Mucosa of descending colon (tissue), 3 donors: Measurements from ENCODE around the gene PRPF8. TPM values are rescaled to one million over a fixed set of nuclear protein-coding genes. Genes with fewer than 3 reads are reported as not detected.

ENCODE experiments used
- ATAC-seq: fragments of 200-7000 bp; cut with Tn5 transposase; one replicate; pipeline ENCODE4 v1.9.1; 2020; ENCODE audit warnings: mild to moderate bottlenecking, moderate library complexity
- DNase-seq, 3 donors: peaks; one replicate each; pipeline ENCODE4 v3.0.0-alpha.2; 2020
- H3K36me3 ChIP-seq: fragments of 200-600 bp; one replicate; pipeline ENCODE4 v1.8.0; 2021; ENCODE audit warnings: low read depth, mild to moderate bottlenecking
- H3K4me1 ChIP-seq: fragments of 200-600 bp; one replicate; pipeline ENCODE4 v1.8.0; 2021; ENCODE audit warnings: low read depth, mild to moderate bottlenecking
- H3K4me3 ChIP-seq: fragments of 200-600 bp; one replicate; pipeline ENCODE4 v1.8.0; 2021; ENCODE audit warnings: mild to moderate bottlenecking
- H3K9me3 ChIP-seq: fragments of 200-600 bp; one replicate; pipeline ENCODE4 v1.8.0; 2021; ENCODE audit warnings: mild to moderate bottlenecking
- CTCF ChIP-seq: fragments of 200-600 bp; IDR thresholded peaks from one replicate; pipeline ENCODE4 v1.8.0; 2022; ENCODE audit warnings: antibody characterized with exemption, mild to moderate bottlenecking
- intact Hi-C, 2 donors: fragments of 100-400 bp; cut with DNase I in 1 of 2; cut with micrococcal nuclease in 1 of 2; formaldehyde crosslinking; loops; one replicate each; pipeline versions ENCODE4 v1.11.0 to v1.11.1; 2022; cut with DNase I, micrococcal nuclease
- total RNA-seq, 3 donors: library from RNA; stranded (reverse); fragmentation: NEBNext Ultra II Directional in 2 of 3; extraction: Animal tissue kit (Norgen Biotek cat#: 25700) in 2 of 3; gene quantifications; one replicate each; pipeline versions ENCODE4 v1.2.1 to v1.2.4, GENCODE V29; 2021 to 2023
- donor health status: DM: no; HTN: no; CAD: no; lungs with moderate emphysema.
- donor health status: DM: no; HTN: no; CAD: no.
- donor health status: DM: no; HTN: yes; CAD: no.

The PRPF8 gene
- total RNA-seq, 3 donors from 2014 or later: 214 to 238 (median 222) TPM

- peak; percentile 95 for ATAC-seq
- Histone ChIP-seq H3K4me1 (peaks cover 12% of the 10 kb centered on the region), H3K9me3 (no peaks in the 10 kb centered on the region), H3K4me3 (no peak overlapping the region), H3K36me3 (no peaks in the 10 kb centered on the region)
- TF ChIP-seq CTCF: peak; percentile 23
- intact Hi-C loops: no loop called here
- DNase-seq: peak; percentile 85 to 86 (median 86)
These were observed 67.0 kb downstream of the PRPF8 start for GRCh38 chr17:1617620-1618174.

- ATAC-seq (no peak), DNase-seq (no peak)
- Histone ChIP-seq H3K9me3 (no peaks in the 10 kb centered on the region), H3K4me1 (peaks cover 9% of the 10 kb centered on the region), H3K4me3 (no peak overlapping the region), H3K36me3 (no peaks in the 10 kb centered on the region)
- no peak for TF ChIP-seq CTCF
- intact Hi-C loops: no loop called here
These were observed 68.6 kb downstream of the PRPF8 start for GRCh38 chr17:1616101-1616500.

GRCh38 chr17:1612400-1612799 is 72.3 kb downstream of the PRPF8 start:
- H3K4me3 ChIP-seq: no peak overlapping the region
- no peaks in the 10 kb centered on the region for H3K36me3 ChIP-seq
- no peaks in the 10 kb centered on the region for H3K9me3 ChIP-seq
- DNase-seq: no peak
- no peaks in the 10 kb centered on the region for H3K4me1 ChIP-seq
- ATAC-seq: no peak
- no peak for TF ChIP-seq CTCF
- intact Hi-C loops: no loop called here

DNA sequence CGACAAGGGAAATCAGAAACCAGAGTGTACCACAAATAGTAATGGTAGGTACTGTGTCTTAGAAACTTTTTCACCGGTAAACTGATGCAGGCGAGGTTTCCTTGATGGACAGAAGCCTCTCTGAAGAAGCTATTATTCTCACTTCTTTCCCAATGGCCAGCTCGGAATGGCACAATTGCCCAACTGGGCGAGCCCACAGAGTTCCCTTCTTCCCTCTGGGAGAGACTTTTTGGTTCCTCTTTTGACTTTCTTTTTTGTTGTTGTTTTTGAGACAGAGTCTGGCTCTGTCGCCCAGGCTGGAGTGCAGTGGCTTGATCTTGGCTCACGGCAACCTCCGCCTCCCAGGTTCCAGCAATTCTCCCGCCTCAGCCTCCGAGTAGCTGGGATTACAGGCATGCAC is 73.0 kb downstream of the PRPF8 start:
- intact Hi-C loops: no loop called here
- no peak overlapping the region for H3K4me3 ChIP-seq
- H3K9me3 ChIP-seq: no peaks in the 10 kb centered on the region
- no peaks in the 10 kb centered on the region for H3K36me3 ChIP-seq
- DNase-seq: no peak
- no peaks in the 10 kb centered on the region for H3K4me1 ChIP-seq
- TF ChIP-seq CTCF: no peak
- ATAC-seq: peak; percentile 30

DNA sequence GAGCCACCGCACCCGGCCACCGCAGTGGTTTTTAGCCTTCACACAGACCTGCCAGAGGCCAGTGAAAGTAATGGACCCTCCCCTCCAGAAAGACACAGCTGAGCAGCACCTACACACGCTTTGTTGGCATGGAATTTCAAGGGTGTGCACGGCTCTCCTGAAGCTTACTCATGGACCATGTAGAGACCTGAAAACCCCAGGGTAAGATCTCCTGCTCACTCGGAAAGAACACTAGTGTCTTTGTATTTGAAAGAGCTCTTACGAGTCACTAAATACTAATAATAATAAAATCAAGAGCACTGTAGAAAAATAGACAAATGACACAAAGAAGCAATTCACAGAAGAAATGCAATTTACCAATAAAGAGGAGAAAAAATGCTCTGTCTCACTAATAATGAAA is 76.0 kb downstream of the PRPF8 start:
- TF ChIP-seq CTCF: no peak
- Histone ChIP-seq H3K4me3 (no peak overlapping the region), H3K9me3 (no peaks in the 10 kb centered on the region), H3K36me3 (no peaks in the 10 kb centered on the region), H3K4me1 (no peaks in the 10 kb centered on the region)
- DNase-seq (no peak), ATAC-seq (no peak)
- intact Hi-C loops: no loop called here

- H3K9me3 ChIP-seq: no peaks in the 10 kb centered on the region
- H3K36me3 ChIP-seq: no peaks in the 10 kb centered on the region
- intact Hi-C loops: no loop called here
- ATAC-seq (no peak), DNase-seq (no peak)
- H3K4me3 ChIP-seq: no peak overlapping the region
- no peak for TF ChIP-seq CTCF
- no peaks in the 10 kb centered on the region for H3K4me1 ChIP-seq
These were observed 76.7 kb downstream of the PRPF8 start for GRCh38 chr17:1607971-1608320.
